Stimulated activated CD8-positive, alpha-beta memory T cell treated with anti-CD3 and anti-CD28 coated beads, Interleukin-2, amount 100 ng/mL, for 1 hour (primary cell): ENCODE data around the gene C10orf53.
"Not testable (repeated sequence)": the region's sequence is repeated elsewhere in the genome, so short reads cannot be mapped to it uniquely, and the experiment has no call there.

ENCODE experiments used
- DNase-seq, 2 donors: peaks; one replicate each; pipeline ENCODE4 v3.0.0-alpha.2; 2020; ENCODE audit warnings: low read depth in 2 of 2

Gene C10orf53

DNA sequence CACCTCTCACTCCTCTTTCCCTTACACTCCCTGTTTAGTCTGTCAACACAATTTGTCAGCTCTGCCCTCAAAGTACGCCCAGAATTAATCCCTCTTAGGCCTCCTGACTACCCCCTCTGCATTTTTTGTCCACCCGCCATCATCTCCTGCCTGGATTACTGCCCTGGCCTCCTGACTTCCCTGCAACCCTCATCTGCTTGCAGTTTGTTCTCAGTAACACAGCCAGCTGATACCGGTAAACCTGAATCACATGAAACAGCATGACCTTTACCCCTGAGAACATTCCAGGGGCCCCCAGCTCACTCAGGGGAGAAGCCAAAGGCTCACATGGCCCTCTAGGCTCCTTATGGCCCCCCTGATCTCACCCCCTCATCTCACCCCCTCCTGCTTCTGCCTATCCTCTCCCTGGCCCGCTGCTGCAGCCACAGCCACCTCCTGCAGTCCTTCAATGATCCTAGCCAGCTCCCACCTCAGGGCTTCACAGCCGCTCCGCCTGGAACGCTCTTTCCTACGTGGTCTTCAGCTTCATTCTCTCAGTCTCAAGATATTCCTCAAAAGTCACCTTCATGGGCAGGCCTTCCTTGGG lies 8.9 kb downstream of the C10orf53 start:
- DNase-seq: no peak

DNA sequence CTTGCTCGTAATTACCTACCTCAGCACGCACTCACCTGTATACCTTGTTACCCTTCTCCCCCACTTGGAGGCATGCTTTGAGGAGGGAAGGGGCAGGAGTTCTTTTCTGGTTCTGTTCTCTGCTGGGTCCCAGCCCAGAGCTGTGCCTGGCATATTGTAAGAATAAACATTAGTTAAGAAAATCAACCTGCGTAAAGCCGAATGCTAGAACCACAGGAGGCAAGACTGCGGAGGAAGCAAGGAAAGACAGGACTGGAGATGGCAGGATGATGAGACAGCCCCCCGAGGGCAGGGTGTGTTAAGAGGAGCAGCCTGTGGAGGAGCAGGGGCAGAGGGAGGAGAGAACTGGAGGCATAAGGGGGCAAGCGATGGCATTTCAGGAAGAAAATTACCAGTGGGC lies 9.5 kb downstream of the C10orf53 start:
- no peak for DNase-seq

GRCh38 chr10:49689882-49690510 lies 10.5 kb downstream of the C10orf53 start:
- DNase-seq: no peak

- no peak for DNase-seq
Measured at GRCh38 chr10:49690698-49691356, 11.4 kb downstream of the C10orf53 start.

DNA sequence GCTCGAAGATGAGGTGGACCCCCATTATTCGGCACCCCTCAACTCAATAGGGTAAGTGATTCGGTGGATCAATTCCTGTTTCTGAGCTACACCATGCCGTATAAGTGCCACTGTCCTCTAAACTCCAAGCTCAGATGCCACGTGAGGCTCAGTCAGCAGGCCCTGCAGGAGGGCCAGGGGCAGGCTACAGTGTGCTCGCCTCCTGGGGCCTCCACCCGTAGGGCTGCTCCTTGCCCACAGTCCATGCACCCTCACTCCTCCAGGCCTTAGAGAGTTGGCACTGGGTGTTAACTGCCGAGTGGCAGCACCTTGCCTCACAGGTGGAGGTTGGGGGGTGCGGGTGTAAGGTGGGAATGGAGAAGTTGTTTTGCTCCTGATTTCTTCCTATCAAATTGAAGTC lies 12.1 kb downstream of the C10orf53 start:
- no peak for DNase-seq

- no peak for DNase-seq
Measured at GRCh38 chr10:49694466-49694865, 15.0 kb downstream of the C10orf53 start.

DNA sequence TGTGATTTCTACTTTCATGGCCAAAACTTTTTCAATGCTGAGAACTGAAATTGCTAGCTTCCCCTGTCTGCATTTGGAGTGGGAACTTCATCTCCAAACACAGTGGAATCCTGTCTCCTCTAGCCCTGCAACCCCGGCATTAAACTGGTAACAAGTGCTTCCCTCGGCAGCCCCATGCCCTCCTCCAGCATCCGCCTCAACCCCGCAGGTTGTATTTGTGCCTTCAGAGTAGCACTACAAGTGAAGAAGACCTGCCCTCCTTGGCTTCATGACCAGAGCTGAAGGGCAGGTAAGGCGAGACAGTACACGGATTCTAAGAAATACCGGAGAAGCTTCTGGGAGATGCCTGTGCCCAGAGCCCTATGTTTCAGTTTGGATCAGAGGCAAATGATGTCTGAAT lies 16.9 kb downstream of the C10orf53 start:
- DNase-seq: no peak

DNA sequence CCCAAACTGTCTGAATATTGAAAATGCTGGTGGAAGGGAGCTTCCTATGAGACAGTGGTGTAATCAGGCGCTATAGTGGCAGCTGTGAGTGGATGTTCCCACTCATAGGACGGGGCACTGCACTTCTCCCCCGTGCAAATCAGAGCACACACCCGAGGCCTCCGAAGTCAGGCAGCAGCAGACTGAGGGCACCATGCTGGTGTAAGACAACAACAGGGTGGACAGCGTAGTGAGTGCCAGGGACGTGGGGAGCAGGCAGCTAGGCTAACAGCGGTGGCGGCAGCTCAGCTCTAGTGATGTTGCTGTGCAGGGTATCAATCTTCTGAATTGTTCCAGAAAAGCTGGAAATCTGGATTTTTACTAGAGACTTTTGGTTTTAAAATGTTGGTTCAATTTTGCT lies 19.2 kb downstream of the C10orf53 start:
- no peak for DNase-seq

DNA sequence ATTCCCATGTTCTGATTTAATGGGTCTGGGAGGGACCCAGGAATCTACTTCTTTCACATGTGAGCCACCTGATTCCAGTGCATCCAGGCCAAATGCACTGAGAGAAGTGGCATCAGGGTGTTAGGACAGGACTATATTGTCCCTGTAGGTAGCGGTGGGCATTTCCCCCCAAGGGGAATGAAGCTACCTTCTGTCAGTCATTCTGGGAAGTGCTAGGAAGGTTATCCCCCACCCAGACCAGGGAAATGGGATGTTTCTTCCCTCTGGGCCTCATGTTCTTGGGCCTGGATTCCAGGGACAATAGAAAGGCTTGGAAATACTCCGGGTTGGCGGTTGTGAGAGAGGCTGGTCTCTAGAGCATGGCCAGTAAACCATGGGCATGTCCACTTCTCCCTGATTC lies 20.8 kb downstream of the C10orf53 start:
- DNase-seq: no peak

GRCh38 chr10:49700997-49701396 lies 21.5 kb downstream of the C10orf53 start:
- no peak for DNase-seq

DNA sequence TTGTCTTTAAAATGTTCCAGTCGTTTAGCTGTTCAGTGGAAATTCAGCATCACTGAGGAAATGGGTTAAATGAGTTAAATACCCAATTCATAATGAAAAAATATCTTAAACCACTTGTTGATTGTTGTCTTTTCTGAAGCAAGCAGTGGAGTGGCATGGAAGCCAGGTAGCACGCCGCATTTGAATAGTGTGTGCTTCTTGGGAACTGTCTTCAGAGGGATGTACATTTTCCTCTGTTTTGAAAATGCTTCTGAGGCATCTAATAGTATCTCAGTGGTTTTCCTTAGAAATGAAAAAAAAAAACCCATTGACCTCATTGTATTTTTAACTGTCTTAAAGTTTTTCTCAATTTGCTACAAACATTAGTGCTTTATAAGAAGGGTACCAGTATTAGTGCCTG lies 28.1 kb downstream of the C10orf53 start:
- no peak for DNase-seq

GRCh38 chr10:49709934-49710333 lies 30.5 kb downstream of the C10orf53 start:
- DNase-seq: no peak

DNA sequence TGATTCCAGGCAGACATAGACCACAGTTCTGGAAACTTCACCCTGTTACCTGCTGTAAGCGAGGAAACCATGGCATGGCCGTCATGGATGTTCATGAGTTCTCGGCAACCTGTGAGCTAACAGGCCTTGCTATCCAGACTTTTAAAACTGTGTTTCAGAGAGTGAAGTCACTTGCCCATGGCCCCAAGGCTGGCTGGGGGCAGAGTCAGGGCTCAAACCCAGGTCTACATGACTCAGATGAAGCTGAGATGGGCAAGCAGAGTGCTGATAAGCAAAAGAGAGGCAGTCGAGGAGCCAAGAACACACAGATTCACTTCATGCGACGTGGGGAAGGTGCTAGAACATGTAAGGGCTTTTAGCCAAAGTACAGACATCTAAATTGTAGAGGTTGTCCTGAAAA lies 31.5 kb downstream of the C10orf53 start:
- no peak for DNase-seq

- DNase-seq: no peak
Measured at GRCh38 chr10:49711481-49711880, 32.0 kb downstream of the C10orf53 start.

- DNase-seq: no peak
Measured at GRCh38 chr10:49713266-49713665, 33.8 kb downstream of the C10orf53 start.

GRCh38 chr10:49715157-49715556 lies 35.7 kb downstream of the C10orf53 start:
- not testable (repeated sequence) for DNase-seq

DNA sequence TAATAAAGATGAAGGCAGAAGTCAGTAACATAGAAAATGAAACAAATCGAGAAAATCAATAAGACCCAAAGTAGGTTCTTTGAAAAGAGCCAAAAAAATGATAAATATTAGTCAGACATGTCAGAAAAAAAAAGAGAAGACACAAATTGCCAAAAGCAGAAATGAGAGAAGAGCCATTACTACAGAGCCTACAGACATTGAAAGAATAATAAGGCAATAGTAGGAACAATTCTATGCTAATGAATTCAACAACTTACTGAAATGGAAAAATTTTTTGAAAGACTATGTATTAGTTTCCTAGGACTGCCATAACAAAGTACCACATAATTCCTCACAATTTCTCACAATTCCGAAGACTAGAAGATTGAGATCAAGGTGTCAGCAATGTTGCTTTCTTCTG lies 47.1 kb downstream of the C10orf53 start:
- no peak for DNase-seq

- DNase-seq: no peak
Measured at GRCh38 chr10:49733866-49734265, 54.4 kb downstream of the C10orf53 start.

DNA sequence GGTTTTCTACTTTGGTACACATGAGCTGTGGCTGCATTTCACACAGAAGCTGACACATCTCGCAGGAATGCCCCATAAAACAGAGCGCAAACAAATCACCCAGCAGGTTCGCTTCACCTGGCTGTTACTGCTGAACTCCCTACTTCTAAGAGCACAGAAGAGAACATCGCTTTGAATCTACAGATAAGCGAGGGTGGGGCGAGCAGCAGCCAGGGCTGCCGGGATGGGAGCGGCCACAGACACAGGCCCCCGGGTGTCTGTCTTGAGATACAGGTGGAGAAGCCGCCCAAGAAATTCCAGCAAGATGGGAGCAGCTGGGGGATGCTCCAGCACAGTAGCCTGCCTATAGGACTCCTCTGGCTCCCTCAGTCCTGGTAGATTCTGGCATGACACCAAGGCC lies 55.2 kb downstream of the C10orf53 start:
- DNase-seq: no peak

- DNase-seq: no peak
Measured at GRCh38 chr10:49735161-49735560, 55.7 kb downstream of the C10orf53 start.

GRCh38 chr10:49735848-49736563 lies 56.6 kb downstream of the C10orf53 start:
- no peak for DNase-seq

DNA sequence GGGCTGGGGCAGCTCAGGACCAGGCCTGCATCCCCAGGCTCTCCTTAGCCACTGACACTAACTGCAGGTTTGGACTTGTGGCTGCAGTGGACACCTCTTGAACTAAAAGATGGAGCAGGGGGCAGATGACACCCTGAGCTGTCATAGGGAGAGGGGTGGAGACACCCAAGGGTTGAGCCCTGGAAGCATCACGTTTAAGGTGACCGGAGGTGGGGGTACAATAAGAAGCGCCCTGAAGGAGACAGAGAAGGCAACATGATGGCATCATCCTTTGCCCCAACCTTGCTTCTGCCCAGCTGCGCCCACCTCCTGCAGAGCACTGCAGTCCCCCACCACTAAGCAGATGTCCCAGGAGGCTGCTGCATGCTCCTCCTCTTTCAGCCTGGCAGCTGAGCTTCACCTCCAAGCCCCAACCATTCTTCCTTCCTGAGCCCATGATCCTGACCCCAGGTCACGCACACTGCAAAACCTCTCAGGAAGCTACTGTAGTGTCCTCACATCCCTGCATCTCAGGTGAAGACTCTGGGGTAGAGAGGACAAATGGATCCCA lies 57.2 kb downstream of the C10orf53 start:
- no peak for DNase-seq
